OCI-LY3 (cell line): ENCODE measurements around the gene BIRC7.

Source experiments
- EZH2phosphoT487 ChIP-seq: fragments of 200-600 bp; shearing (Covaris generic); IDR thresholded peaks from 2 replicates; pipeline ENCODE4 v1.6.1; 2018; ENCODE audit warnings: antibody characterized with exemption, mixed run types, low read depth
- TF ChIP-seq, protein P1 (sequence below): fragments of 200-600, 300-600 bp; sonication (generic); IDR thresholded peaks from 2 replicates; pipeline ENCODE4 v1.5.1; 2014; ENCODE audit warnings: antibody characterized with exemption, low read length, low read depth

DNA sequence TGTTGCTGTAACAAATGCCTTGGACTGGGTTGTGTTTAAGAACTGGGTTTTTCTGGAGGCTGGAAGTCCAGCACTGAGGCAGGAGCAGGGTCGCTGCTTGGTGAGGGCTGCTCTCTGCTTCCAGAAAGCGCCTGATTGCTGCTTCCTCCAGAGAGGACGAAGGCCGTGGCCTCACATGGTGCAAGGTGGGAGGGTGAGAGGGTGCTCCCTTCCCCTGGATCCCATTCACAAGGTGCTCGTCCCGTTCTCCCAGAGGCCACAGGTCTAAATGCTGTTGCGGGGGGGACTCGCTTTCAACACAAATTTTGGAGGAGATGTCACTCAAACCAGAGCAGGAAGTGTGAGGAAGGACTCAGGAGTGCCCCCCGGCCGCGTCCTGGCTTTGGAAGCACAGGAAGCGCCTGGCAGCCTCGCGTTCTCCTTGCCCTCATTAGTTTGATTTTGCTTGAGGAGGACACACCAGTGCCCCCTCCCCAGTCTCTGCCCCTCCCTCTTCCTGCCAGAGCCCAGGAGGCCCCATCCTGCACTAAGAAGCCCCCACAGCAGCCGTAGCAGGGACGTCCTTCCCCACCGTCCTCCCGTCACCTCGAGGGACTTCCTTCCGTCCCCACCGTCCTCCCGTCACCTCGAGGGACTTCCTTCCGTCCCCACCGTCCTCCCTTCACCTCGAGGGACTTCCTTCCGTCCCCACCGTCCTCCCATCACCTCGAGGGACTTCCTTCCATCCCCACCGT is 26.3 kb downstream of the BIRC7 start:
- TF ChIP-seq, protein P1, sequence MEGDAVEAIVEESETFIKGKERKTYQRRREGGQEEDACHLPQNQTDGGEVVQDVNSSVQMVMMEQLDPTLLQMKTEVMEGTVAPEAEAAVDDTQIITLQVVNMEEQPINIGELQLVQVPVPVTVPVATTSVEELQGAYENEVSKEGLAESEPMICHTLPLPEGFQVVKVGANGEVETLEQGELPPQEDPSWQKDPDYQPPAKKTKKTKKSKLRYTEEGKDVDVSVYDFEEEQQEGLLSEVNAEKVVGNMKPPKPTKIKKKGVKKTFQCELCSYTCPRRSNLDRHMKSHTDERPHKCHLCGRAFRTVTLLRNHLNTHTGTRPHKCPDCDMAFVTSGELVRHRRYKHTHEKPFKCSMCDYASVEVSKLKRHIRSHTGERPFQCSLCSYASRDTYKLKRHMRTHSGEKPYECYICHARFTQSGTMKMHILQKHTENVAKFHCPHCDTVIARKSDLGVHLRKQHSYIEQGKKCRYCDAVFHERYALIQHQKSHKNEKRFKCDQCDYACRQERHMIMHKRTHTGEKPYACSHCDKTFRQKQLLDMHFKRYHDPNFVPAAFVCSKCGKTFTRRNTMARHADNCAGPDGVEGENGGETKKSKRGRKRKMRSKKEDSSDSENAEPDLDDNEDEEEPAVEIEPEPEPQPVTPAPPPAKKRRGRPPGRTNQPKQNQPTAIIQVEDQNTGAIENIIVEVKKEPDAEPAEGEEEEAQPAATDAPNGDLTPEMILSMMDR: no peak
- no peak for TF ChIP-seq EZH2phosphoT487
